ENCODE results near the gene CCDC81. TPM values are rescaled to one million over a fixed set of nuclear protein-coding genes. Genes with fewer than 3 reads are reported as not detected.
"Not testable (repeated sequence)": the region's sequence is repeated elsewhere in the genome, so short reads cannot be mapped to it uniquely, and the experiment has no call there.

The CCDC81 gene
- under 1 TPM; 0.16 to 0.50 TPM for total RNA-seq

- DNase-seq (no peak), ATAC-seq (no peak)
- CTCF ChIA-PET, result no interaction called here
- Mint-ChIP-seq H3K4me1 (peaks cover 10% of the 10 kb centered on the region), H3K9me3 (ENCODE audit: low read depth) (peaks cover 2% of the 10 kb centered on the region), H3K27me3 (peaks cover 4% of the 10 kb centered on the region), H3K27ac (no peak within 1 kb of the TSS), H3K4me3 (no peak within 1 kb of the TSS), H3K36me3 (peaks cover 7% of the 10 kb centered on the region)
These were observed at the start of gene CCDC81 for GRCh38 chr11:86374586-86374985. TSS of gene CCDC81 (plus strand) at chr11:86374887. CDS start at chr11:86375164, 277 bp downstream.

- H3K27me3 Mint-ChIP-seq, result no peaks in the 10 kb centered on the region
- DNase-seq (no peak), ATAC-seq (no peak)
- H3K4me1 Mint-ChIP-seq, result no peaks in the 10 kb centered on the region
- no peak overlapping the region for H3K4me3 Mint-ChIP-seq
- no peaks in the 10 kb centered on the region for H3K9me3 Mint-ChIP-seq (ENCODE audit: low read depth)
- H3K36me3 Mint-ChIP-seq, result peaks cover 72% of the 10 kb centered on the region
- CTCF ChIA-PET, result interaction anchor here (1.5 kb wide), 1 partner anchor 10 kb away, joined by 4 read pairs; no protein-coding TSS in a partner anchor
- no peak overlapping the region for H3K27ac Mint-ChIP-seq
These were observed 39.4 kb upstream of the CCDC81 start for GRCh38 chr11:86335131-86335767.

- Mint-ChIP-seq H3K36me3 (peaks cover 75% of the 10 kb centered on the region), H3K27ac (no peak overlapping the region), H3K9me3 (ENCODE audit: low read depth) (no peaks in the 10 kb centered on the region), H3K4me3 (no peak overlapping the region), H3K4me1 (no peaks in the 10 kb centered on the region), H3K27me3 (no peaks in the 10 kb centered on the region)
- ATAC-seq, result no peak
- CTCF ChIA-PET, result interaction anchor here (1.5 kb wide), 1 partner anchor 8 kb away, joined by 4 read pairs; no protein-coding TSS in a partner anchor
- DNase-seq, result no peak
These were observed 37.5 kb upstream of the CCDC81 start for GRCh38 chr11:86337227-86337626.

- Mint-ChIP-seq H3K4me3 (no peak overlapping the region), H3K27me3 (no peaks in the 10 kb centered on the region), H3K27ac (no peak overlapping the region), H3K4me1 (no peaks in the 10 kb centered on the region), H3K9me3 (ENCODE audit: low read depth) (no peaks in the 10 kb centered on the region), H3K36me3 (peaks cover 57% of the 10 kb centered on the region)
- CTCF ChIA-PET, result no interaction called here
- ATAC-seq (no peak), DNase-seq (no peak)
These were observed 33.3 kb upstream of the CCDC81 start for GRCh38 chr11:86341382-86341781.

GRCh38 chr11:86346513-86346912 lies 28.2 kb upstream of the CCDC81 start:
- peaks cover 26% of the 10 kb centered on the region for H3K36me3 Mint-ChIP-seq
- no peaks in the 10 kb centered on the region for H3K9me3 Mint-ChIP-seq (ENCODE audit: low read depth)
- DNase-seq (no peak), ATAC-seq (no peak)
- H3K4me3 Mint-ChIP-seq, result no peak overlapping the region
- no peaks in the 10 kb centered on the region for H3K4me1 Mint-ChIP-seq
- no peaks in the 10 kb centered on the region for H3K27me3 Mint-ChIP-seq
- CTCF ChIA-PET, result interaction anchor here (1.4 kb wide), 1 partner anchor 10 kb away, joined by 4 read pairs; no protein-coding TSS in a partner anchor
- no peak overlapping the region for H3K27ac Mint-ChIP-seq

GRCh38 chr11:86355256-86355655 lies 19.4 kb upstream of the CCDC81 start:
- Mint-ChIP-seq H3K27me3 (no peaks in the 10 kb centered on the region), H3K9me3 (ENCODE audit: low read depth) (no peaks in the 10 kb centered on the region)
- CTCF ChIA-PET, result no interaction called here

GRCh38 chr11:86357412-86357811 lies 17.3 kb upstream of the CCDC81 start:
- not testable (repeated sequence) for H3K27ac Mint-ChIP-seq; DNase-seq; H3K27me3 Mint-ChIP-seq; H3K9me3 Mint-ChIP-seq (ENCODE audit: low read depth); ATAC-seq; H3K4me3 Mint-ChIP-seq; H3K4me1 Mint-ChIP-seq; H3K36me3 Mint-ChIP-seq
- CTCF ChIA-PET, result interaction anchor here (1.4 kb wide), 1 partner anchor 14 kb away, joined by 3 read pairs; no protein-coding TSS in a partner anchor

More at GRCh38 chr11:86355256-86355655, 19.4 kb upstream of the CCDC81 start:
- Mint-ChIP-seq H3K36me3 (peaks cover 2% of the 10 kb centered on the region), H3K27ac (no peak overlapping the region), H3K4me3 (no peak overlapping the region), H3K4me1 (no peaks in the 10 kb centered on the region)
- DNase-seq (no peak), ATAC-seq (no peak)

- Mint-ChIP-seq H3K9me3 (ENCODE audit: low read depth) (no peaks in the 10 kb centered on the region), H3K27me3 (no peaks in the 10 kb centered on the region), H3K4me1 (no peaks in the 10 kb centered on the region), H3K27ac (no peak overlapping the region), H3K4me3 (no peak overlapping the region), H3K36me3 (peaks cover 1% of the 10 kb centered on the region)
- CTCF ChIA-PET, result interaction anchor here (1.6 kb wide), 1 partner anchor 44 kb away, joined by 3 read pairs; no protein-coding TSS in a partner anchor
- ATAC-seq (no peak), DNase-seq (no peak)
These were observed 16.0 kb upstream of the CCDC81 start for GRCh38 chr11:86358720-86359119.

GRCh38 chr11:86360775-86361395 lies 13.8 kb upstream of the CCDC81 start:
- no peak overlapping the region for H3K4me3 Mint-ChIP-seq
- no peaks in the 10 kb centered on the region for H3K4me1 Mint-ChIP-seq
- no peaks in the 10 kb centered on the region for H3K27me3 Mint-ChIP-seq
- peaks cover 1% of the 10 kb centered on the region for H3K36me3 Mint-ChIP-seq
- H3K9me3 Mint-ChIP-seq (ENCODE audit: low read depth), result no peaks in the 10 kb centered on the region
- DNase-seq (no peak), ATAC-seq (no peak)
- H3K27ac Mint-ChIP-seq, result no peak overlapping the region
- CTCF ChIA-PET, result no interaction called here

GRCh38 chr11:86363424-86363823 lies 11.3 kb upstream of the CCDC81 start:
- CTCF ChIA-PET, result no interaction called here
- H3K27ac Mint-ChIP-seq, result no peak overlapping the region
- DNase-seq, result no peak
- peaks cover 1% of the 10 kb centered on the region for H3K36me3 Mint-ChIP-seq
- H3K4me1 Mint-ChIP-seq, result no peaks in the 10 kb centered on the region
- H3K27me3 Mint-ChIP-seq, result peaks cover 3% of the 10 kb centered on the region
- no peak for ATAC-seq
- H3K9me3 Mint-ChIP-seq (ENCODE audit: low read depth), result no peaks in the 10 kb centered on the region
- no peak overlapping the region for H3K4me3 Mint-ChIP-seq

GRCh38 chr11:86365546-86365945 lies 9.1 kb upstream of the CCDC81 start:
- H3K27me3 Mint-ChIP-seq, result peaks cover 3% of the 10 kb centered on the region
- no peaks in the 10 kb centered on the region for H3K4me1 Mint-ChIP-seq
- CTCF ChIA-PET, result no interaction called here
- H3K9me3 Mint-ChIP-seq (ENCODE audit: low read depth), result peaks cover 4% of the 10 kb centered on the region
- no peak overlapping the region for H3K4me3 Mint-ChIP-seq
- H3K27ac Mint-ChIP-seq, result no peak overlapping the region
- ATAC-seq (no peak), DNase-seq (no peak)
- H3K36me3 Mint-ChIP-seq, result peaks cover 1% of the 10 kb centered on the region

GRCh38 chr11:86369668-86370067 lies 5.0 kb upstream of the CCDC81 start:
- peaks cover 10% of the 10 kb centered on the region for H3K4me1 Mint-ChIP-seq

GRCh38 chr11:86370171-86370570 lies 4.5 kb upstream of the CCDC81 start:
- ATAC-seq, result no peak

More at GRCh38 chr11:86369668-86370067, 5.0 kb upstream of the CCDC81 start:
- ATAC-seq (no peak), DNase-seq (no peak)
- Mint-ChIP-seq H3K9me3 (ENCODE audit: low read depth) (peaks cover 4% of the 10 kb centered on the region), H3K27me3 (peaks cover 7% of the 10 kb centered on the region), H3K27ac (no peak overlapping the region), H3K36me3 (peaks cover 7% of the 10 kb centered on the region), H3K4me3 (no peak overlapping the region)
- CTCF ChIA-PET, result no interaction called here

More at GRCh38 chr11:86370171-86370570, 4.5 kb upstream of the CCDC81 start:
- no peak for DNase-seq
- peaks cover 10% of the 10 kb centered on the region for H3K4me1 Mint-ChIP-seq
- peaks cover 4% of the 10 kb centered on the region for H3K9me3 Mint-ChIP-seq (ENCODE audit: low read depth)
- peaks cover 7% of the 10 kb centered on the region for H3K27me3 Mint-ChIP-seq
- H3K4me3 Mint-ChIP-seq, result no peak overlapping the region
- CTCF ChIA-PET, result no interaction called here
- peaks cover 7% of the 10 kb centered on the region for H3K36me3 Mint-ChIP-seq
- H3K27ac Mint-ChIP-seq, result no peak overlapping the region
